ENCODE data around the gene NFE2.

GRCh38 chr12:54277823-54278276 is 23.0 kb downstream of the NFE2 start:
- TF ChIP-seq POLR2A (IDR thresholded peaks at IDR 0.05; ENCODE audit: extremely low read depth, insufficient read length) (no peak), CTCF (IDR thresholded peaks at IDR 0.05; ENCODE audit: low read depth, low read length) (no peak), MAX (IDR thresholded peaks at IDR 0.05; ENCODE audit: low read depth, low read length) (no peak), MYC (IDR thresholded peaks at IDR 0.05; ENCODE audit: low read depth, low read length) (no peak)

Data from NB4 (cell line).